ENCODE data around the gene PSMD5.

The PSMD5 gene

DNA sequence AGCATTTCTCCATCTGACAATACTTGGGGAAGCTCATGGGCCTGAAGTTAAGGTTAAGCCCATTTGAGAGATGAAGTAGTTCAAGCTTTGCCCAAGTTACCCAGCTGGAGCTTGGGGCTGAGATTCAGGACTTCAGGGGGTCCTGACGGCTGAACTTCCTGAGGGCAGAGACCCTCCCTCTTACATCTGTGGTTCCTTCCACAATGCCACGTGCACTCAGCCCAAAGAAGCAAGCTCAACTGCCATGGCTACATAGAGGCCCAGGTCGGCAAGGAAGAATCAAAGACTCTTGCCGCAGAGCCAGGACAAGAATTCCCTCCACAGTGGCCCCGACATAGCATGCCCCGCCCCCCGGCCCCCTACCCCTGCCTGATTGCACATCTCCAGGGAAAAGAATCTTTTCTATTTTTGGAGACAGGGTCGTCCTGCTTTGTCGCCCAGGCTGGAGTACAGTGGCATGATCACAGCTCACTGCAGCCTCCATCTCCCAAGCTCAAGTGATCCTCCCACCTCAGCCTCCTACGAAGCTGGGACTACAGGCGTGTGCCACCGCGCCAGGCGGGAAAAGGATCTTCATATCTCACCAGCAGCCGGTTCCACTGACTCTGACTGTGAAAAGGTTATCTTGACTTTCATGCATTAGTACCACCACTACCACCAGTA is 25.1 kb upstream of the PSMD5 start:
- TF ChIP-seq, protein P1, sequence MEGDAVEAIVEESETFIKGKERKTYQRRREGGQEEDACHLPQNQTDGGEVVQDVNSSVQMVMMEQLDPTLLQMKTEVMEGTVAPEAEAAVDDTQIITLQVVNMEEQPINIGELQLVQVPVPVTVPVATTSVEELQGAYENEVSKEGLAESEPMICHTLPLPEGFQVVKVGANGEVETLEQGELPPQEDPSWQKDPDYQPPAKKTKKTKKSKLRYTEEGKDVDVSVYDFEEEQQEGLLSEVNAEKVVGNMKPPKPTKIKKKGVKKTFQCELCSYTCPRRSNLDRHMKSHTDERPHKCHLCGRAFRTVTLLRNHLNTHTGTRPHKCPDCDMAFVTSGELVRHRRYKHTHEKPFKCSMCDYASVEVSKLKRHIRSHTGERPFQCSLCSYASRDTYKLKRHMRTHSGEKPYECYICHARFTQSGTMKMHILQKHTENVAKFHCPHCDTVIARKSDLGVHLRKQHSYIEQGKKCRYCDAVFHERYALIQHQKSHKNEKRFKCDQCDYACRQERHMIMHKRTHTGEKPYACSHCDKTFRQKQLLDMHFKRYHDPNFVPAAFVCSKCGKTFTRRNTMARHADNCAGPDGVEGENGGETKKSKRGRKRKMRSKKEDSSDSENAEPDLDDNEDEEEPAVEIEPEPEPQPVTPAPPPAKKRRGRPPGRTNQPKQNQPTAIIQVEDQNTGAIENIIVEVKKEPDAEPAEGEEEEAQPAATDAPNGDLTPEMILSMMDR (conservative IDR thresholded peaks at IDR 0.05) = no peak
- no peak for TF ChIP-seq ZFX (IDR thresholded peaks at IDR 0.05)
- H3K27ac ChIP-seq = peak overlapping the region; percentile 55

DNA sequence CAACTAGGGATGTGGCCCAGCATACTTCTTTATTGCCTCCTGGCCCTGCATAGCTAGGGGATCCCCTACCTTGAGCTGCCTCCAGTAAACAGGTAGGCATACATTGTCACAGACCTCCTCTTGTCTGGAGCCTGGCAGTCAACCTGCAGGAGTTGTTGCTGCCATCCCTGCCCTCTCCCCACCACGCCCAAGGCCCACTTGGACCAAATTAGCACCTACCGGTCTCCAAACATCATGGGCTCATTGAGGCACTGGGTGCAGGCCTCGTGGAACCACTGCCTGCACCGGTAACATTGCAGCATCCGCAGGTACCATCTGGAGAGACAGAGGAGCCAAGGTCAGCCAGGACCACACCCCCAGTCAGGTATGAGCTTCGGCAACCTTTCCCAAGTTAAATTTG is 23.9 kb upstream of the PSMD5 start:
- TF ChIP-seq, protein P1 (conservative IDR thresholded peaks at IDR 0.05) = no peak
- TF ChIP-seq ZFX (IDR thresholded peaks at IDR 0.05) = no peak
- H3K27ac ChIP-seq = no peak overlapping the region

DNA sequence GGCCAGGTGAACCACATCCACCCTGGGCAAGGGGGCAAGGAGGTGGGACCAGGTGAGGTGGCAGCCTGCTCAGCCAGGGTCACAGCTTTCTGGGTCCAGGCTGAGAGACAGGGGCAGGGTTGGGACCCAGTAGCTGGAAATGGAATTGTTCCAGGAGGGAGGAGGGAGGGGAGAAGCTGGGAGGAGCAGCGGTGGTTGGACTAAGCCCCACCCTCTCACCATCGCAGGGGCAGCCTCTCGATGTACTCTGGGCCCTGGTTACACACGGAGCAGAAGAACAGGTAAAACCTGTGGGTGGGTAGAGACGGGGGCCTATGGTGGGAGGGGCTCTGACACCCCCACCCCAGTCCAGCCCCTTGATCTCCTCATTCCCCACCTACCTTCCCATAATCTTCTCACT is 23.1 kb upstream of the PSMD5 start:
- H3K27ac ChIP-seq = no peak overlapping the region
- TF ChIP-seq, protein P1 (conservative IDR thresholded peaks at IDR 0.05) = no peak
- no peak for TF ChIP-seq ZFX (IDR thresholded peaks at IDR 0.05)

DNA sequence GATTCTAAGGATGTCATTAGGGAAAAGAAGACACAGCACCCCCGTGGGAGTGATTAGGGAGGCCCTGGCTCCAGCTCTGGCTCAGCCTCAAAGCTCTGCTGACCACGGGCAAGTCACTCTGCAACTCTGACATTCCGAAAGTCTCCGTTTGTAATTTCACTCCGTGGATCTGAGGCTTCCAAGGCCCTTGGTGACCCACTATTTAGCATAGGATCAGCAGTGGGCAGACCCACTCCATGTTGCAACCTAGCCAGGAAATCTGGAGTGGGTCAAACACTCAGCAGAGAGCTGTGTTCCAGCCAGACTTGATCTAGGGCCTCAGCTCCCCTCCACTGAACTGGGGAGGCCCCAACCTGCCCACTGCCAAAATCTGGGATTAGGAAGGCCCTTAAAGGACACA is 22.5 kb upstream of the PSMD5 start:
- H3K27ac ChIP-seq = no peak overlapping the region
- TF ChIP-seq, protein P1 (conservative IDR thresholded peaks at IDR 0.05) = no peak
- TF ChIP-seq ZFX (IDR thresholded peaks at IDR 0.05) = no peak

DNA sequence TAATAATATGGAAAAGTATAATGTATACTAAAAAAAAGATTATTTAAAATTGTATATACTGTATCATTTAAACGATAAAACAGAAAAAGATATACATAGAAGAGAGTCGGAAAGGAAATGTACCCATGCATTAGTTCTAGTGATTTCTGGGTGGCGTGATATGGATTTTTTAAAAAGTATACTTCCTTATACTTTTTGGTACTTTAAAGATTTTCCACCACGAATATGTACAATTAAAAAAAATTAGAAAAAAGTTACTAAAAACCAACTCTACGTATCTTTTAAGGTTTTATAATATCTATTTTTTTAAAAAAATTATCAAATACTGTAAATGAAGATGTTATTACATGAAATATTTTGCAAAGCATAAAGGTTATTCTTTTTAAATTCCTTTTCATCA is 22.0 kb upstream of the PSMD5 start:
- no peak overlapping the region for H3K27ac ChIP-seq
- TF ChIP-seq, protein P1 (conservative IDR thresholded peaks at IDR 0.05) = no peak
- no peak for TF ChIP-seq ZFX (IDR thresholded peaks at IDR 0.05)

DNA sequence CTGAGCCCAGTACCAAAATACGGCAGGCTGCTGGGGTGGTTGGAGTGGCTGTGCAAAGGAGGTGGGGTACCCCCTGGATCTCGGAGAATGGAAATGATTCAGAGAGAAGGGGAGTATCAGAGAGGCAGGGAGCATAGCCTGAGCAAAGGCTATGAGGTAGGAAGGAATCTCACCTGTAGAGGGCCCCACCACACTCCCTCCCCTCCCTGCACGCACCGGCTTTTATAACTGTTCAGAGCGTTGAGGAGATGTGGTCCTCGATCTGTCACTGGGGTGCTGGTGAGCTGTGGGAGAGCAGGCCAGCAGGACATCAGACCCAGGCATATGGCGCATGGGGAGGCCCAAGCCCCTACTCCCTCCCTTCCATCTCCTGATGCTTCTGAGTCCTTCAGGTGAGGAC is 21.1 kb upstream of the PSMD5 start:
- TF ChIP-seq, protein P1 (conservative IDR thresholded peaks at IDR 0.05) = no peak
- no peak for TF ChIP-seq ZFX (IDR thresholded peaks at IDR 0.05)
- H3K27ac ChIP-seq = no peak overlapping the region

DNA sequence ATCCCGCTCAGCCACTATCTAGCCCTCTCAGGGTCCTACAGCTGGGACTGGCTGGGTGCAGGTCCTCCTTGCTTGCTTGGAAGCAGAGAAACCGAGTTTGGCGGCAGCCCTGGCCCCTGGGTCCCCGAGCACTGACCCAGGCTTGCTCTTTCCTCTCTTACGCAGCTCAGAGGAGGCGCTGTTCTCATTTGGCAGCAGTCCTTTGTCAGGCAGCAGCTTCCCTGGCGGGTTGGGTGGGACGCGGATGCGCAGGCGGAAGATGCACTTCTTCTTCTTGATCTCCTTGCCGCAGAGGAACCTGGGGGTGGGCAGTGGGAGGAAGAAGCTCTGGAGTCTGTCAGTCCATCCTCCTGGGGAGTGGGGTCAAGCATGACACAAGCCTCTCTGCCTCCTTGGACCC is 19.7 kb upstream of the PSMD5 start:
- H3K27ac ChIP-seq = no peak overlapping the region
- TF ChIP-seq, protein P1 (conservative IDR thresholded peaks at IDR 0.05) = no peak

All from C4-2B (cell line).